ENCODE results near the gene TRAFD1.

Gene TRAFD1

DNA sequence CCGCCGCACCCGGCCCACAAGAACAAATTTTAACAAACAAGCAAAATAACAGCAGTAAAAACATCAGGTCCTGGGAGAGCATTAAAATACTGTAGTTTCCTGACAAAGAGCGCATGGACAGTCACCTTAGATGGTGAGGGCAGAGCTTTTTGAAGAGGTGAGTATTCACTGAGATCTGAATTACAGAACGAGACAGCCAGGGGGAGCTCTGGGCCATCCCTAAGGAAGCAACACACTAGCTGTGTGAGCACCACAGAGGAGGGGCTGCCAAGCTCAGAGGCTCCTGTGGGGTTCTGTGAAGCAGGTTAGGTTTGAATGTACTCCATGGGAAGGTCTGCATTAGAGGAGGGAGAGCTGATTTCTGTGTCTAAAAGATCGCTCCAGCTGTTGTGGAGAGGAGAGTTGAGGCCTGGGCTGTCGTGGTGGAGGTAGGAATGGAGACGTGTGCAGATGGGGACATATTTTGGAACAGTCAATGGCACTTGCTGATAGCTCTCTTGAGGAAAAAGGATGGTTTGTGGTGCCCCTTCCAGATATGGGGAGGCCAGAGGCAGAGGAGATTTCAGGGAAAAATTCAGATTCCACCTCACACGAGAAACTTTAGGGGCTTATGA is 72.9 kb downstream of the TRAFD1 start:
- DNase-seq (ENCODE audit: low spot score): peak; percentile 66

DNA sequence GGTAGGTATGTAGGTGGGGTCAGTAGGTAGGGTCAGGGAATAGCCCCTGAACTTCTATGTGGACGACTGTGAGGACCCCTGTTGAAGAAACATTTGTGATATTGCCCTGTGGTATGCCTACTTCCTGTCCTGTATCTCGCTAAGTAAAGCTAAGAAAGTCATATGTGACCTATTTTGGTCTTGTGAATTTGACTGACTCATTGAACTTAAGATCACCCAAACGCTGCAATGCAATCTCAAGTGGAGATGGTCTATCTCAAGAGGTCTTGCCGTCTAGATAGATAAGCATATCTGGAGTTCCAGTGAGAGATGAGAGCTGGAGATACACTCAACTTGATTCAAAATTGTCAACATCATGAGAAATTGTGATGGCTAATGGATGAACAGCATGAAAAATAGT is 73.8 kb downstream of the TRAFD1 start:
- DNase-seq (ENCODE audit: low spot score): no peak
